K562 (cell line): ENCODE results near the gene ACAP2. TPM values are rescaled to one million over a fixed set of nuclear protein-coding genes. Genes with fewer than 3 reads are reported as not detected.

Experiments
- ATAC-seq: fragments of 200-7000 bp; cut with Tn5 transposase; 3 replicates; pipeline ENCODE4 v1.9.1; 2020; ENCODE audit warnings: moderate library complexity
- BruUV-seq: library from RNA; stranded (reverse); fragments of 400-500 nt; replicated peaks from 2 replicates; lab custom pipeline; 2021; lab: Mats Ljungman, UMichigan
- CTCF ChIA-PET: fragments of 300-600 bp; formaldehyde crosslinking; extraction: SDS; loops from one replicate; lab custom pipeline; 2021; ENCODE audit warnings: low intra/inter-chr PET ratio; lab: Yijun Ruan, JAX
- POLR2A ChIA-PET: fragments of 300-600, 350-650 bp; sonication (Branson Sonifier 250); formaldehyde crosslinking; extraction: SDS; loops from one replicate; lab custom pipeline; 2021; ENCODE audit warnings: antibody characterized with exemption, inconsistent platforms; lab: Yijun Ruan, JAX
- DNase-seq, 4 experiments: peaks; one replicate each; pipeline versions ENCODE4 v3.0.0 to v3.0.0-alpha.2; 2011 to 2018; ENCODE audit warnings: low spot score in 3 of 4, mixed read lengths in 3 of 4; ENCODE audit errors: extremely low read depth in 1 of 4
- FAIRE-seq: peaks from 2 replicates; lab custom pipeline; 2011; peaks lifted over from hg19 to GRCh38; lab: Jason Lieb, UNC
- H2AFZ ChIP-seq: 2 replicates; pipeline ENCODE4 v1.6.0; 2011; ENCODE audit warnings: low read depth, low read length, control low read depth, inconsistent platforms
- H3K27ac ChIP-seq: fragments of 200-600 bp; 3 replicates; pipeline ENCODE4 v1.8.0; 2011; ENCODE audit warnings: low read depth, mild to moderate bottlenecking, control low read depth, inconsistent platforms, low read length, moderate library complexity, mixed read lengths; ENCODE audit errors: extremely low read depth
- H3K27me3 ChIP-seq, 2 experiments: fragments of 300-600 bp in 1 of 2; 2 replicates in 1 of 2; 3 replicates in 1 of 2; pipeline versions ENCODE4 v1.6.0 to v1.8.0; 2011; ENCODE audit warnings: inconsistent platforms in 2 of 2, low read length in 2 of 2, mild to moderate bottlenecking in 1 of 2, mixed read lengths in 1 of 2, moderate library complexity in 1 of 2; ENCODE audit not compliant: control insufficient read depth in 2 of 2, insufficient read depth in 2 of 2
- H3K36me3 ChIP-seq: fragments of 300-600 bp; 3 replicates; pipeline ENCODE4 v1.8.0; 2011; ENCODE audit warnings: mild to moderate bottlenecking, low read length, inconsistent platforms; ENCODE audit not compliant: control insufficient read depth, insufficient read depth
- H3K4me1 ChIP-seq, 2 experiments: fragments of 200-600 bp in 1 of 2; replicated peaks in 1 of 2; 2 replicates in 1 of 2; 3 replicates in 1 of 2; pipeline versions ENCODE4 v1.5.1 to v1.8.0; 2011; ENCODE audit warnings: inconsistent platforms in 2 of 2, low read length in 2 of 2, mild to moderate bottlenecking in 1 of 2, mixed read lengths in 1 of 2, moderate library complexity in 1 of 2; ENCODE audit not compliant: control insufficient read depth in 2 of 2, insufficient read depth in 2 of 2
- H3K4me2 ChIP-seq: 2 replicates; pipeline ENCODE4 v1.6.1; 2011; ENCODE audit warnings: low read length, control low read depth, inconsistent platforms, mixed read lengths; ENCODE audit not compliant: insufficient read depth
- H3K4me3 ChIP-seq: fragments of 200-600 bp; sonication (generic), shearing (Covaris generic); 2 replicates; pipeline ENCODE4 v1.5.1; 2016; ENCODE audit warnings: control low read depth, inconsistent platforms
- H3K79me2 ChIP-seq: fragments of 200-600 bp; 3 replicates; pipeline ENCODE4 v1.8.0; 2011; ENCODE audit warnings: low read length, inconsistent platforms; ENCODE audit not compliant: control insufficient read depth, insufficient read depth
- H3K9ac ChIP-seq, 2 experiments: 2 replicates each; pipeline versions ENCODE4 v1.6.0 to v1.6.1; 2011; ENCODE audit warnings: low read depth in 2 of 2, low read length in 2 of 2, control low read depth in 1 of 2, inconsistent platforms in 1 of 2, mild to moderate bottlenecking in 1 of 2, mixed read lengths in 1 of 2; ENCODE audit not compliant: insufficient read depth in 1 of 2
- H3K9me1 ChIP-seq: one replicate; pipeline ENCODE4 v1.6.0; 2011; ENCODE audit warnings: inconsistent platforms, mild to moderate bottlenecking, low read length, moderate library complexity; ENCODE audit not compliant: control insufficient read depth, insufficient read depth
- H3K9me3 ChIP-seq: replicated peaks from 2 replicates; pipeline ENCODE4 v1.5.1; 2011; ENCODE audit warnings: low read depth, low read length, inconsistent platforms; ENCODE audit not compliant: control insufficient read depth, insufficient read depth
- H4K20me1 ChIP-seq: replicated peaks from 2 replicates; pipeline ENCODE4 v1.6.1; 2011; ENCODE audit warnings: low read length, inconsistent platforms, mixed read lengths; ENCODE audit not compliant: control insufficient read depth, insufficient read depth
- BMI1 ChIP-seq: fragments of 150-350 bp; IDR thresholded peaks from 2 replicates; pipeline ENCODE4 v1.6.1; 2014; ENCODE audit warnings: low read length
- CEBPB ChIP-seq: fragments of 450-650 bp; IDR thresholded peaks from 2 replicates; pipeline ENCODE4 v1.6.1; 2016; ENCODE audit warnings: missing genetic modification characterization, missing compliant biosample characterization
- FOXK2 ChIP-seq, 2 experiments: fragments of 450-650 bp; IDR thresholded peaks in 1 of 2; conservative IDR thresholded peaks in 1 of 2; 2 replicates each; pipeline ENCODE4 v1.6.1; 2016; ENCODE audit warnings: low read depth in 2 of 2, mild to moderate bottlenecking in 1 of 2
- MAFK ChIP-seq: IDR thresholded peaks from 2 replicates; pipeline ENCODE4 v1.6.1; 2011; ENCODE audit warnings: low read length, improper control_type of control experiment
- PHF8 ChIP-seq: fragments of 200-600 bp; sonication (generic); IDR thresholded peaks from 2 replicates; pipeline ENCODE4 v1.6.1; 2012; ENCODE audit warnings: mixed run types, mild to moderate bottlenecking, inconsistent platforms, low read length, moderate library complexity, borderline replicate concordance
- SREBF1 ChIP-seq: fragments of 150-350 bp; IDR thresholded peaks from 2 replicates; pipeline ENCODE4 v1.6.1; 2014; ENCODE audit warnings: antibody characterized with exemption, low read depth, low read length, borderline replicate concordance
- XRCC5 ChIP-seq: fragments of 200-400 bp; formaldehyde crosslinking; IDR thresholded peaks from 2 replicates; pipeline ENCODE4 v1.6.1; 2017; ENCODE audit warnings: low read depth, mild to moderate bottlenecking, low read length
- ZNF175 ChIP-seq: fragments of 200-800 bp; sonication (Bioruptor generic); IDR thresholded peaks from 2 replicates; pipeline ENCODE4 v1.6.1; 2016; ENCODE audit warnings: low read depth, mild to moderate bottlenecking, missing genetic modification characterization, missing compliant biosample characterization
- WGBS: fragments of 100-300 bp; shearing (Covaris generic); methylation state at CpG from one replicate; pipeline ENCODE4 v1.1.6; 2016; ENCODE audit warnings: low coverage, mixed read lengths; ENCODE audit not compliant: insufficient coverage; ENCODE audit errors: missing lambda C conversion rate; 5-methylcytosine and 5-hydroxymethylcytosine counted together
- in situ Hi-C: fragments of 300-500 bp; cut with MboI; formaldehyde crosslinking; loops from 4 replicates; pipeline ENCODE4 v1.15.0; 2018; ENCODE audit warnings: inconsistent platforms, mixed read lengths
- intact Hi-C: fragments of 100-400 bp; cut with micrococcal nuclease; formaldehyde crosslinking; loops from 2 replicates; pipeline ENCODE4 v1.14.2; 2022
- polyA plus RNA-seq, 8 experiments: library from polyadenylated mRNA; depleted of rRNA in 4 of 8; stranded (reverse) in 5 of 8; unstranded in 3 of 8; fragments of >200 nt; fragmentation: Nextera tagmentation in 2 of 8; fragmentation: Illumina TruSeq in 1 of 8; extraction: Ambion mirVana in 2 of 8; extraction: Trizol in 1 of 8; gene quantifications; 2 replicates each; pipeline versions ENCODE4 v1.2.1 to v1.2.3, GENCODE V29; 2011 to 2014; ENCODE audit warnings: inconsistent platforms in 1 of 8, missing spikeins in 1 of 8
- total RNA-seq, 7 experiments: library from RNA; depleted of rRNA in 6 of 7; stranded (reverse); fragments of >200 nt in 6 of 7; fragmentation: Illumina TruSeq in 2 of 7; extraction: Trizol in 2 of 7; gene quantifications; 2 replicates each; pipeline versions ENCODE4 v1.2.1 to v1.2.3, GENCODE V29; 2011 to 2021; ENCODE audit warnings: low replicate concordance in 1 of 7
- TF ChIP-seq, protein P1 (sequence below): fragments of 250-450 bp; sonication (Bioruptor Pico); IDR thresholded peaks from 2 replicates; pipeline ENCODE4 v1.8.0; 2022; ENCODE audit warnings: inconsistent platforms, mild to moderate bottlenecking, moderate library complexity, borderline replicate concordance
- TF ChIP-seq, protein P2 (sequence below): fragments of 450-650 bp; formaldehyde crosslinking; IDR thresholded peaks from 2 replicates; pipeline ENCODE4 v1.4.0; 2020; ENCODE audit warnings: mild to moderate bottlenecking
- TF ChIP-seq, protein P3 (sequence below), 2 experiments: fragments of 450-650 bp; formaldehyde crosslinking in 1 of 2; IDR thresholded peaks; 2 replicates each; pipeline versions ENCODE4 v1.4.0 to v1.6.1; 2014 to 2020; ENCODE audit warnings: mild to moderate bottlenecking in 2 of 2, borderline replicate concordance in 1 of 2, low read depth in 1 of 2

Gene ACAP2
- total and polyA plus RNA-seq, 9 of the 15 experiments (the other 6 are each of a cell fraction or from before 2014, with no cell fraction given): 10.6 to 52.7 (median 34.4) TPM

DNA sequence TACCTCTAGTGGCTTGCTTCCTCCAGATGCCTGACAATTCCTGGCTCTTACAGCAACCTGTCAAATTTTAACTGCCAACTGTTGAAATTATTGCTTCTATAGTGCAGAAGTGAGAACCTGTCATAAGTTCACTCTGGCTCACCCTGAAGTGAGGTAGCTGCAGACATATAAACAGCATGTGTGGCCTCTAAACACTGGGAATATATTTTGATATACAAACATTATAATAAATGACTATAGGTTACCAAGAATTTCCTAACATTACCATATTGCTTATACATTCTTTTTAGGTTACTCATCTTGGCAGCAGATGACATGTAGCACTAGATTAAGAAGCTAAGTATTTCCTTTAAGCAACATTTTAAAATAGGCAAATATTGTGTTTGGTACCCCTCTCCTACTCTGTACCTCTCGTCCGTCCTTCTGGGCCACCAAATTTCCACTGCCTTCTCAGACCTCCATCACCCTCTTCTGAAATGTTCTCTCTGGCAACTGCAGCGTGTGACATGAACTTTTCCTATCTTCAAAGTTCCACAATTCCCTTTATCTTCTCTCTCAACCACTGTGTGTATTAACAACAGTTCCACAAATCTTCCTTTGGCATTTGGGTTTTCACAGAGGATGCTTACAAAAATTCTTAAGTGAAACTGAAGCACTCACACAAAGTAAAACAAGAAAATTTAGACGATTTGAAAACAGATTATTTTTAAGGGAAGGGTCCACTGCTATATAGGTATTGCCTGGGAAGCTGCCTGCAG, 156.5 kb downstream of the ACAP2 start:
- H3K4me3 ChIP-seq: no peak overlapping the region
- H3K4me1 ChIP-seq: no peaks in the 10 kb centered on the region
- H3K27ac ChIP-seq: no peak overlapping the region
- H3K9ac ChIP-seq: no peak overlapping the region
- no peaks in the 10 kb centered on the region for H4K20me1 ChIP-seq
- H3K9me1 ChIP-seq: no peaks in the 10 kb centered on the region
- DNase-seq (no peak), FAIRE-seq (no peak), ATAC-seq (no peak)
- peaks cover 59% of the 10 kb centered on the region for H3K36me3 ChIP-seq
- ChIA-PET CTCF (no interaction called here), POLR2A (no interaction called here)
- intact Hi-C loops: no loop called here
- no peak overlapping the region for H2AFZ ChIP-seq
- BruUV-seq: no TSS peak
- TF ChIP-seq FOXK2 (conservative IDR thresholded peaks at IDR 0.05 in 1 of 2, IDR thresholded peaks at IDR 0.05 in 1 of 2; ENCODE audit: low read depth in 2 of 2) (no peak), XRCC5 (no peak), MAFK (no peak), PHF8 (no peak), SREBF1 (no peak), BMI1 (no peak), ZNF175 (no peak), CEBPB (tag) (no peak)
- TF ChIP-seq, protein P1, sequence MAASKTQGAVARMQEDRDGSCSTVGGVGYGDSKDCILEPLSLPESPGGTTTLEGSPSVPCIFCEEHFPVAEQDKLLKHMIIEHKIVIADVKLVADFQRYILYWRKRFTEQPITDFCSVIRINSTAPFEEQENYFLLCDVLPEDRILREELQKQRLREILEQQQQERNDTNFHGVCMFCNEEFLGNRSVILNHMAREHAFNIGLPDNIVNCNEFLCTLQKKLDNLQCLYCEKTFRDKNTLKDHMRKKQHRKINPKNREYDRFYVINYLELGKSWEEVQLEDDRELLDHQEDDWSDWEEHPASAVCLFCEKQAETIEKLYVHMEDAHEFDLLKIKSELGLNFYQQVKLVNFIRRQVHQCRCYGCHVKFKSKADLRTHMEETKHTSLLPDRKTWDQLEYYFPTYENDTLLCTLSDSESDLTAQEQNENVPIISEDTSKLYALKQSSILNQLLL (CRISPR knock-in tag): no peak
- TF ChIP-seq, protein P2, sequence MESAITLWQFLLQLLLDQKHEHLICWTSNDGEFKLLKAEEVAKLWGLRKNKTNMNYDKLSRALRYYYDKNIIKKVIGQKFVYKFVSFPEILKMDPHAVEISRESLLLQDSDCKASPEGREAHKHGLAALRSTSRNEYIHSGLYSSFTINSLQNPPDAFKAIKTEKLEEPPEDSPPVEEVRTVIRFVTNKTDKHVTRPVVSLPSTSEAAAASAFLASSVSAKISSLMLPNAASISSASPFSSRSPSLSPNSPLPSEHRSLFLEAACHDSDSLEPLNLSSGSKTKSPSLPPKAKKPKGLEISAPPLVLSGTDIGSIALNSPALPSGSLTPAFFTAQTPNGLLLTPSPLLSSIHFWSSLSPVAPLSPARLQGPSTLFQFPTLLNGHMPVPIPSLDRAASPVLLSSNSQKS (CRISPR knock-in tag): no peak
- TF ChIP-seq, protein P3, sequence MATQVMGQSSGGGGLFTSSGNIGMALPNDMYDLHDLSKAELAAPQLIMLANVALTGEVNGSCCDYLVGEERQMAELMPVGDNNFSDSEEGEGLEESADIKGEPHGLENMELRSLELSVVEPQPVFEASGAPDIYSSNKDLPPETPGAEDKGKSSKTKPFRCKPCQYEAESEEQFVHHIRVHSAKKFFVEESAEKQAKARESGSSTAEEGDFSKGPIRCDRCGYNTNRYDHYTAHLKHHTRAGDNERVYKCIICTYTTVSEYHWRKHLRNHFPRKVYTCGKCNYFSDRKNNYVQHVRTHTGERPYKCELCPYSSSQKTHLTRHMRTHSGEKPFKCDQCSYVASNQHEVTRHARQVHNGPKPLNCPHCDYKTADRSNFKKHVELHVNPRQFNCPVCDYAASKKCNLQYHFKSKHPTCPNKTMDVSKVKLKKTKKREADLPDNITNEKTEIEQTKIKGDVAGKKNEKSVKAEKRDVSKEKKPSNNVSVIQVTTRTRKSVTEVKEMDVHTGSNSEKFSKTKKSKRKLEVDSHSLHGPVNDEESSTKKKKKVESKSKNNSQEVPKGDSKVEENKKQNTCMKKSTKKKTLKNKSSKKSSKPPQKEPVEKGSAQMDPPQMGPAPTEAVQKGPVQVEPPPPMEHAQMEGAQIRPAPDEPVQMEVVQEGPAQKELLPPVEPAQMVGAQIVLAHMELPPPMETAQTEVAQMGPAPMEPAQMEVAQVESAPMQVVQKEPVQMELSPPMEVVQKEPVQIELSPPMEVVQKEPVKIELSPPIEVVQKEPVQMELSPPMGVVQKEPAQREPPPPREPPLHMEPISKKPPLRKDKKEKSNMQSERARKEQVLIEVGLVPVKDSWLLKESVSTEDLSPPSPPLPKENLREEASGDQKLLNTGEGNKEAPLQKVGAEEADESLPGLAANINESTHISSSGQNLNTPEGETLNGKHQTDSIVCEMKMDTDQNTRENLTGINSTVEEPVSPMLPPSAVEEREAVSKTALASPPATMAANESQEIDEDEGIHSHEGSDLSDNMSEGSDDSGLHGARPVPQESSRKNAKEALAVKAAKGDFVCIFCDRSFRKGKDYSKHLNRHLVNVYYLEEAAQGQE (IDR thresholded peaks at IDR 0.05; ENCODE audit: borderline replicate concordance): no peak
- TF ChIP-seq, protein P3 (CRISPR knock-in tag; IDR thresholded peaks at IDR 0.05; ENCODE audit: low read depth): no peak
- in situ Hi-C loops: no loop called here
- 41% methylated on average over 4 of the region's 4 CpGs for WGBS
- H3K79me2 ChIP-seq: no peaks in the 10 kb centered on the region
- H3K9me3 ChIP-seq: no peaks in the 10 kb centered on the region
- H3K27me3 ChIP-seq: no peaks in the 10 kb centered on the region
- H3K4me2 ChIP-seq: no peak overlapping the region
